ENCODE measurements around the gene NPTX1.

The NPTX1 gene

GRCh38 chr17:80517641-80518040 lies 41.2 kb upstream of the NPTX1 start:
- no peak for DNase-seq (ENCODE audit: low spot score)
- Histone ChIP-seq H3K27ac (no peak overlapping the region), H3K4me3 (no peak overlapping the region)
- no peak for TF ChIP-seq CTCF (IDR thresholded peaks at IDR 0.05)

- no peak overlapping the region for H3K27ac ChIP-seq
- DNase-seq (ENCODE audit: low spot score): no peak
- TF ChIP-seq CTCF (IDR thresholded peaks at IDR 0.05): no peak
- H3K4me3 ChIP-seq: no peak overlapping the region
These were observed 39.9 kb upstream of the NPTX1 start for GRCh38 chr17:80516171-80516932.

GRCh38 chr17:80513892-80514291 lies 37.5 kb upstream of the NPTX1 start:
- no peak overlapping the region for H3K4me3 ChIP-seq
- no peak overlapping the region for H3K27ac ChIP-seq
- DNase-seq (ENCODE audit: low spot score): no peak
- TF ChIP-seq CTCF (IDR thresholded peaks at IDR 0.05): no peak

GRCh38 chr17:80513201-80513600 lies 36.8 kb upstream of the NPTX1 start:
- DNase-seq (ENCODE audit: low spot score): no peak
- no peak for TF ChIP-seq CTCF (IDR thresholded peaks at IDR 0.05)
- no peak overlapping the region for H3K4me3 ChIP-seq
- H3K27ac ChIP-seq: no peak overlapping the region

GRCh38 chr17:80512233-80512632 lies 35.8 kb upstream of the NPTX1 start:
- Histone ChIP-seq H3K27ac (no peak overlapping the region), H3K4me3 (no peak overlapping the region)
- DNase-seq (ENCODE audit: low spot score): no peak
- TF ChIP-seq CTCF (IDR thresholded peaks at IDR 0.05): no peak

GRCh38 chr17:80511222-80512180 lies 35.1 kb upstream of the NPTX1 start:
- H3K27ac ChIP-seq: no peak overlapping the region
- TF ChIP-seq CTCF (IDR thresholded peaks at IDR 0.05): no peak
- H3K4me3 ChIP-seq: no peak overlapping the region
- no peak for DNase-seq (ENCODE audit: low spot score)

Data from coronary artery (tissue), 2 donors.